ENCODE results near the gene WDR47. TPM values are rescaled to one million over a fixed set of nuclear protein-coding genes. Genes with fewer than 3 reads are reported as not detected.

WDR47 gene
- total RNA-seq: 10 to 100 TPM; 20.2 to 24.1 TPM
- 10 to 100 TPM in 1 of 2 donors, 1 to 10 TPM in 1; 5.6 to 10.5 TPM for polyA plus RNA-seq
- long read RNA-seq, donor 1, partial matches to known transcripts: 5 of 5 reads
- long read RNA-seq, donor 1, other reads (novel, unspliced or antisense): 0 of 5 reads
- long read RNA-seq, donor 2, full-length matches to known transcripts: 4 of 8 reads
- long read RNA-seq, donor 2, partial matches to known transcripts: 1 of 8 reads
- long read RNA-seq, donor 2, other reads (novel, unspliced or antisense): 3 of 8 reads

DNA sequence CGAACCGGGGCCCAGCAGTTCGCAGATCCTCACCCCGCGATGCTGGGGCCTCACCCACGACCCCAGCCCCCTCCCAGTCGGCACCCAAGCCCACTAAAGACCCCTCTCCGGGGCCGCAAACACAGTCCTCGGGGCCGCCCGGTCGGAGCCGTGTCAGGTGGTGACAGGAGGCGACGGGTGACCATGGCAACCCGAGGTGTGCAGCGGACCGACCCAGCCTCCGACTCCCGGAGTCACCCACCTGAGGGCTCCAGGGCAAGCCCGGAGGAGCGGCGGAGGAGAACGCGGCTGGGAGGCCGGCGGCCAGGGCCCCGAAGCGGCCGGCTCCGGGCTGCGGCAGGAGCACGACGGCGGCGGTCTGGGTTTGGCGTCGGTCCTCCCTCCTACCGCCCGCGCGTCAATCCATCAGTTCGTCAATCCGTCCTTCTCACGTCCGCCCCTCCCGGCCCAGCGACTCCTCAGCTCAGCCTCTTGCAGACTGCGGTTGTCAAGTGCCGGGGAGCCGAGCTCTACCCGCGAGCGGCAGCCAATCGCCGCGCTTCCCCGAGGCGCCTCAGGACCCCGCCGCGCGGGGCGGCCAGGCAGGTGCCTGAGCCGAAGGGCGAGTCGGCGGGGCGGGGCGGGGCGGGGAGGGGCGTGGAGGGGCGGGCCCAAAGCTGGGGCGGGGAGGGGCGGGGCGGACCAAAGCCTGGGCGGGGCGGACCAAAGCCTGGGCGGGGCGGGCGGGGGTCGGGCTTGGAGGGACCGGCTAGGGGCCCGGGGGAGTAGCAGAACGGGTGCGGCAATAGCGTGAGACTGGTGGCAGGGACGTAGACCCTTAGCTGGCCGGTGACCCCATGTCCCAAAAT lies at the start of gene WDR47:
Gene WDR47, minus strand, starts transcription at position 482 of the 848 bp plus-strand sequence. CDS start 18,590 bp downstream, outside the sequence.
- intact Hi-C loops (cut with DNase I): loop anchor here (2.0 to 5.0 kb wide), 3 partner anchors 35 to 59 kb away; partner anchors contain the start of genes TAF13 (in 1 of the 2) and TMEM167B (in 1 of the 2)
- H3K4me3 ChIP-seq (ENCODE audit: low read length in 2 of 2): peak within 1 kb of the TSS; percentile 66 to 88
- H3K36me3 ChIP-seq (ENCODE audit: control insufficient read depth in 1 of 2, insufficient read depth in 2 of 2, low read length in 1 of 2): no peaks in the 10 kb centered on the region
- no peaks in the 10 kb centered on the region for H3K4me1 ChIP-seq (ENCODE audit: control insufficient read depth in 1 of 2, insufficient read depth in 2 of 2, low read length in 2 of 2)
- peak within 1 kb of the TSS; percentile 19 to 44 for H3K27ac ChIP-seq (ENCODE audit: low read depth in 1 of 2, low read length in 2 of 2)
- no peaks in the 10 kb centered on the region for H3K27me3 ChIP-seq (ENCODE audit: control insufficient read depth in 1 of 2, insufficient read depth in 2 of 2, low read length in 1 of 2)
- ATAC-seq (ENCODE audit: low FRiP score) (peak; percentile 97), DNase-seq (peak; percentile 97)
- H3K9me3 ChIP-seq (ENCODE audit: control insufficient read depth, low read length): no peaks in the 10 kb centered on the region
- WGBS, 2 donors: 0% methylated on average over 61 to 90 of the region's 90 CpGs

GRCh38 chr1:109091078-109091838 lies 49.4 kb upstream of the WDR47 start:
- H3K9me3 ChIP-seq (ENCODE audit: control insufficient read depth, low read length): no peaks in the 10 kb centered on the region
- peaks cover 0 to 3% of the 10 kb centered on the region in 2 donors for H3K4me1 ChIP-seq (ENCODE audit: control insufficient read depth in 1 of 2, insufficient read depth in 2 of 2, low read length in 2 of 2)
- intact Hi-C loops (cut with DNase I): loop anchor here in 1 of 2 donors (5.0 kb wide), 1 partner anchor 49 kb away; the partner anchor contains the start of gene WDR47

GRCh38 chr1:109090196-109091077 lies 48.5 kb upstream of the WDR47 start, which contains the start of gene TMEM167B:
Gene TMEM167B, plus strand, starts transcription at chr1:109090764. Its CDS starts 109 bp downstream, at chr1:109090873.
- peak; percentile 96 for ATAC-seq (ENCODE audit: low FRiP score)
- peak; percentile 95 for DNase-seq
- H3K4me3 ChIP-seq (ENCODE audit: low read length in 2 of 2): peak within 1 kb of the TSS; percentile 61 to 72
- 3 to 5% methylated on average over 67 of the region's 67 CpGs for WGBS, 2 donors
- peak within 1 kb of the TSS; percentile 46 to 90 for H3K27ac ChIP-seq (ENCODE audit: low read depth in 1 of 2, low read length in 2 of 2)
- intact Hi-C loops (cut with DNase I): loop anchor here in 1 of 2 donors (5.0 kb wide), 1 partner anchor 48 kb away; the partner anchor contains the start of gene WDR47
- no peaks in the 10 kb centered on the region for H3K9me3 ChIP-seq (ENCODE audit: control insufficient read depth, low read length)
- H3K27me3 ChIP-seq (ENCODE audit: control insufficient read depth in 1 of 2, insufficient read depth in 2 of 2, low read length in 1 of 2): no peaks in the 10 kb centered on the region
- peaks cover 0 to 3% of the 10 kb centered on the region in 2 donors for H3K4me1 ChIP-seq (ENCODE audit: control insufficient read depth in 1 of 2, insufficient read depth in 2 of 2, low read length in 2 of 2)
- peaks cover 0 to 1% of the 10 kb centered on the region in 2 donors for H3K36me3 ChIP-seq (ENCODE audit: control insufficient read depth in 1 of 2, insufficient read depth in 2 of 2, low read length in 1 of 2)

More at GRCh38 chr1:109091078-109091838, 49.4 kb upstream of the WDR47 start:
- peaks cover 0 to 1% of the 10 kb centered on the region in 2 donors for H3K36me3 ChIP-seq (ENCODE audit: control insufficient read depth in 1 of 2, insufficient read depth in 2 of 2, low read length in 1 of 2)
- peak overlapping the region; percentile 1 to 90 for H3K27ac ChIP-seq (ENCODE audit: low read depth in 1 of 2, low read length in 2 of 2)
- ATAC-seq (ENCODE audit: low FRiP score): peak; percentile 76
- H3K4me3 ChIP-seq (ENCODE audit: low read length in 2 of 2): peak overlapping the region; percentile 61 to 72
- 1% methylated on average over 13 of the region's 13 CpGs for WGBS, 2 donors
- no peak for DNase-seq
- H3K27me3 ChIP-seq (ENCODE audit: control insufficient read depth in 1 of 2, insufficient read depth in 2 of 2, low read length in 1 of 2): no peaks in the 10 kb centered on the region

- intact Hi-C loops (cut with DNase I): loop anchor here in 1 of 2 donors (5.0 kb wide), 1 partner anchor 47 kb away; the partner anchor contains the start of gene WDR47
- Histone ChIP-seq H3K4me3 (ENCODE audit: low read length in 2 of 2) (no peak overlapping the region), H3K27ac (ENCODE audit: low read depth in 1 of 2, low read length in 2 of 2) (no peak overlapping the region), H3K4me1 (ENCODE audit: control insufficient read depth in 1 of 2, insufficient read depth in 2 of 2, low read length in 2 of 2) (peaks cover 0 to 3% of the 10 kb centered on the region in 2 donors), H3K9me3 (ENCODE audit: control insufficient read depth, low read length) (no peaks in the 10 kb centered on the region), H3K27me3 (ENCODE audit: control insufficient read depth in 1 of 2, insufficient read depth in 2 of 2, low read length in 1 of 2) (no peaks in the 10 kb centered on the region), H3K36me3 (ENCODE audit: control insufficient read depth in 1 of 2, insufficient read depth in 2 of 2, low read length in 1 of 2) (peaks cover 0 to under 1% of the 10 kb centered on the region in 2 donors)
- ATAC-seq (ENCODE audit: low FRiP score) (no peak), DNase-seq (peak in 1 of 2 donors; percentile 57)
- 55 to 69% methylated on average over 31 of the region's 31 CpGs for WGBS, 2 donors
Measured at GRCh38 chr1:109089242-109090015, 47.5 kb upstream of the WDR47 start.

DNA sequence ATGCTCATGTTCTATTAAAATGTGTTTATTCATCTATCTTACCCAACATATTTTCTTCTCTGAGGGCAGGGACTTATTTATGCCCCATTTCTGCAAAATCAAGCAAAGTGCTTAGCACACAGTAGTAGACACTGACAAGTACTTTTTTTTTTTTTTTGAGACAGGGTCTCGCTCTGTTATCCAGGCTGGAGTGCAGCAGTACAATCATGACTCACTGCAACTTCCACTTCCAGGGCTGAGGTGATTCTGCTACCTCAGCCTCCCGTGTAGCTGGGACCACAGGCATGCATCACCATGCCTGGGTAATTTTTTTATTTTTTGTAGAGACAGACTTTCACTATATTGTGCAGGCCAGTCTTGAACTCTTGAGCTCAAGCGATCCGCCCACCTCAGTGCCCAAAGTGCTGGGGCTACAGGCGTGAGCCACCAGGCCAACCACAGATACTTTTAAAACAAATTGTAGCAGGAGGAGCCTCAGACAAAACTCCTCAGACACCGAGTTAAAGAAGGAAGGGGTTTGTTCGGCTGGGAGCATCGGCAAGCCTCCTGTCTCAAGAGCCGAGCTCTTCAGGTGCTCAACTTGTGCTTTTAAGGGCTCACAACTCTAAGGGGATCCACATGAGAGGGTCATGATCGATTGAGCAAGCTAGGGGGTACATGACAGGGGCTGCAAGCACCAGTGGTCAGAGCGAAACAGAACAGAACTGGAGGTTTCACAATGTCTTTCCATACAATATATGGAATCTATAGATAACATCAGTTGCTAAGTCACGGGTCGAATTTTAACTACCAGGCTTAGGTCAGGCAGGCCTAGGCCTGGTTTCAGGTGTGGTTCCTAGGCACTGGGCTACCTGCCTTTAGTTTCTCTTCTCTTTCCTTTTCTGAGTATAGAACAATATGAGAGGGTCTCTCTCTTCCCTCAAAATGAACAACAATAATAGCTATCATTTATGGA lies 42.9 kb upstream of the WDR47 start:
- no peak overlapping the region for H3K4me3 ChIP-seq (ENCODE audit: low read length in 2 of 2)
- 84 to 86% methylated on average over 13 of the region's 13 CpGs for WGBS, 2 donors
- intact Hi-C loops (cut with DNase I): no loop called here
- no peaks in the 10 kb centered on the region for H3K4me1 ChIP-seq (ENCODE audit: control insufficient read depth in 1 of 2, insufficient read depth in 2 of 2, low read length in 2 of 2)
- no peaks in the 10 kb centered on the region for H3K9me3 ChIP-seq (ENCODE audit: control insufficient read depth, low read length)
- no peak overlapping the region for H3K27ac ChIP-seq (ENCODE audit: low read depth in 1 of 2, low read length in 2 of 2)
- no peak for DNase-seq
- no peak for ATAC-seq (ENCODE audit: low FRiP score)
- no peaks in the 10 kb centered on the region for H3K27me3 ChIP-seq (ENCODE audit: control insufficient read depth in 1 of 2, insufficient read depth in 2 of 2, low read length in 1 of 2)
- H3K36me3 ChIP-seq (ENCODE audit: control insufficient read depth in 1 of 2, insufficient read depth in 2 of 2, low read length in 1 of 2): no peaks in the 10 kb centered on the region

- H3K27me3 ChIP-seq (ENCODE audit: control insufficient read depth in 1 of 2, insufficient read depth in 2 of 2, low read length in 1 of 2): no peaks in the 10 kb centered on the region
- no peaks in the 10 kb centered on the region for H3K4me1 ChIP-seq (ENCODE audit: control insufficient read depth in 1 of 2, insufficient read depth in 2 of 2, low read length in 2 of 2)
- DNase-seq (no peak), ATAC-seq (ENCODE audit: low FRiP score) (no peak)
- intact Hi-C loops (cut with DNase I): no loop called here
- WGBS, 2 donors: 33 to 38% methylated on average over 1 of the region's 1 CpG
- H3K9me3 ChIP-seq (ENCODE audit: control insufficient read depth, low read length): no peaks in the 10 kb centered on the region
- H3K4me3 ChIP-seq (ENCODE audit: low read length in 2 of 2): no peak overlapping the region
- H3K36me3 ChIP-seq (ENCODE audit: control insufficient read depth in 1 of 2, insufficient read depth in 2 of 2, low read length in 1 of 2): no peaks in the 10 kb centered on the region
- peak overlapping the region in 1 of 2 donors; percentile 67 for H3K27ac ChIP-seq (ENCODE audit: low read depth in 1 of 2, low read length in 2 of 2)
Measured at GRCh38 chr1:109083923-109084322, 42.0 kb upstream of the WDR47 start.

Data from aorta (tissue), 5 donors.